CD4-positive, alpha-beta T cell treated with Interleukin-2 at 100 ng/mL for 4 hours (primary cell): ENCODE measurements around the gene DBNDD1.

Source experiments
- DNase-seq: peaks from one replicate; pipeline ENCODE4 v3.0.0-alpha.2; 2020; ENCODE audit warnings: low spot score

DBNDD1 gene

GRCh38 chr16:90035902-90036301 is 16.6 kb upstream of the DBNDD1 start:
- DNase-seq: no peak

DNA sequence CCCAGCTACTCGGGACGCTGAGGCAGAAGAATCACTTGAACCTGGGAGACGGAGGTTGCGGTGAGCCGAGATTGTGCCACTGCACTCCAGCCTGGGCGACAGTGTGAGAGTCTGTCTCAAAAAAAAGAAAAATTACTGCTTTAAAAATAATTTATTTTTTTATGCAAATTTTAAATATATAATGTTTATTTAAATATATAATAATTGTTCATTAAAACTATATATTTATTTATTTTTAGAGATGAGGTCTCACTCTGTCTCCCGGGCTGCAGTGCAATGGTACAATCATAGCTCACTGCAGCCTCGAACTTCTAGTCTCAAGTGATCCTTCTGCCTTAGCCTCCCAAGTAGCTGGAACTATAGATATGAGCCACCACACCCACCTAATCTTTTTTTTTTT is 15.2 kb upstream of the DBNDD1 start:
- DNase-seq: no peak

GRCh38 chr16:90033387-90033786 is 14.1 kb upstream of the DBNDD1 start:
- no peak for DNase-seq

GRCh38 chr16:90032674-90033331 is 13.5 kb upstream of the DBNDD1 start:
- no peak for DNase-seq

GRCh38 chr16:90031931-90032673 is 12.8 kb upstream of the DBNDD1 start:
- no peak for DNase-seq

DNA sequence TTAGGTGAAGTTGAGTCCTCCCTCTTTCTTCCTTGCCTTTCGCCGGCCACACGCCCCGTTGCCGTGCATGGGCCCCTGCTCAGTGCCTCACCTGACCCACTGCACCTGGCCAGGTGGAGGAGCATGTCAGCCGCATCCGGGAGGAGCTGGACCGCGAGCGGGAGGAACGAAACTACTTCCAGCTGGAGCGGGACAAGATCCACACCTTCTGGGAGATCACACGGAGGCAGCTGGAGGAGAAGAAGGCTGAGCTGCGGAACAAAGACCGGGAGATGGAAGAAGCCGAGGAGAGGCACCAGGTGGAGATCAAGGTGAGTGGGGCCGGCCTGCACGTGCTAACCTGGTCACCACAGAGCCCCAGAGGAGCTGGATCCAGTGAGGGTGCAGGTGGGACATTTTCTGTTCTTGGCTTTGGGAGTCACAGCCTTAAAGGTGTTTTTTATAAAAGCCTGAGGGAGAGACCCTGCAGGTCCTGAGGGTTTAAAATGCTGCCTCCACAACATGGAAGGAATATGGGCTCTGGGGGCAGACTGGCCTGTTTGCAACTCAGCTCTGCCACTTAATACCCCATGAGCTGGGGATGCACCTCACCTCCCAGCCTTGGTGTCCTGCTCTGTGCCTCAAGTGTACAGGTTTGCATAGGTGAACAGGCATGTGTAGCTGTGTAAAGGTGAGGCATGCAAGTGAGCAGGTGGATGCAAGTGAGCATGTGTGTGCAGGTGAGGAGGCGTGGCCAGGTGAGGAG is 12.1 kb upstream of the DBNDD1 start:
- no peak for DNase-seq

- DNase-seq: no peak
Observed at GRCh38 chr16:90028985-90029384, 9.7 kb upstream of the DBNDD1 start.

DNA sequence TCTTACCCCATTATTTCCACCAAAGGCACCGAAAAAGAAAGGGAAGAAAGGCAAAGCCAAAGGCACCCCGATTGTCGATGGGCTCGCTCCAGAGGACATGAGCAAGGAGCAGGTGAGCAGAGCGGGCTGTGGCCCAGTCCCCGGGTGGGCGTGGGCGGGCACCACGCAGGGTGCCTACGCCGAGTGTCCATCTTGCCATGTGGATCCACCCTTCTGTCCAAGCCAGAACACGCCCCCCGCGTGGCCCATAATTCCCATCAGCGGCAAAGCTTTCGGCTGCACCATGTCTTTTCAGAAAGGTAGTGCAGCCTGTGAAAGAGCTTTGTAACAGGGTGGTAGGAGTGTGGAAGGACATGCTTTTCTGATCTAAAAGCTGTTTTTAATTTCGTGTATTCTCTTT is 8.4 kb upstream of the DBNDD1 start:
- DNase-seq: no peak

DNA sequence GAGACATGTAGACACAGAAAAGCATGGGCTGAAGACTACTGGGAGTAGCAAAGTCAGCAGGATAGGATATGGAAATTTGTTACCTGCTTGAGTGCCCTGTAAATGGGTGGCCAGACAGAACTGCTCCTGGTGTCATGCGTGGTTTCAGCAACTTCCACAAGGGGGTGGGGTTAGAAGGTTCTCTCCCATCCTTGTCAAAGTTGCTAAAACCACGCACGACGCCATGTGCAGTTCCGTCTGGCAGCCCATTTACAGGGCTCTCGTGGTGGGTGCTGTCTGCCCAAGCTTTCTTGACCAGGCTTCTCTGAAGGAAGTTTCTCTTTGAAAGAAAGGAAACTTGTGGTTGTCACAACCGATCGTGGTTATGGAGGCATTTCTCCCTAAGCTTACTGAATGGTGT is 6.9 kb upstream of the DBNDD1 start:
- DNase-seq: peak; percentile 12

- DNase-seq: no peak
Observed at GRCh38 chr16:90023078-90023447, 3.8 kb upstream of the DBNDD1 start.

- DNase-seq: peak; percentile 82
Observed at GRCh38 chr16:90022209-90023077, 3.2 kb upstream of the DBNDD1 start.

DNA sequence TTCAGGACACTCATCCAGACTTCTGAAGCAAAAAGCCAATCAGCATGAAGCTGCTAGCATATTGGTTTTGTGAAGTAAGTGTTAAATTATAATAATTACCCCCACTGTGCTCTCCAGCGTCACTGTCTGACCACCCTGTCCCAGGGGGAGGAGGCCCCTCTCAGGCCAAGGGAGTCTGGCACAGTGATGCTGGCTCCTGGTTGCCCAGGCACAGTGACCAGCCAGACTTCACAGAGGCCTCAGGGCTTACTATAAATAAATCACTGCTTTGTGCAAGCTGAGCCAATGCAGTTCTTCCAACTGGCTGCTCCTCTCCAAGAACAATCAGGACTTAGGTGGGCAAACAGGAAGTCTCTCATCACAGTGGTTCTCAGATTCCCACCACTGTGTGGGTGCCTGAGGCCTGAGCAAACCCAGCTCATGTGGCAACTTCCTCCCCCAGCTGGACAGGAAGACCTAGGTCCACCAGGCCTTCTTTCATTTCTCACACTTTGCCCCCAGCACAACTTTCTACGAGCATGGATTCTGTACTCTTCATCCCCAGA is 1.7 kb upstream of the DBNDD1 start:
- DNase-seq: no peak

GRCh38 chr16:90020260-90020837 is 1.1 kb upstream of the DBNDD1 start:
- DNase-seq: no peak

- DNase-seq: peak; percentile 44
Observed at GRCh38 chr16:90019543-90020259, 445 bp upstream of the DBNDD1 start.

DNA sequence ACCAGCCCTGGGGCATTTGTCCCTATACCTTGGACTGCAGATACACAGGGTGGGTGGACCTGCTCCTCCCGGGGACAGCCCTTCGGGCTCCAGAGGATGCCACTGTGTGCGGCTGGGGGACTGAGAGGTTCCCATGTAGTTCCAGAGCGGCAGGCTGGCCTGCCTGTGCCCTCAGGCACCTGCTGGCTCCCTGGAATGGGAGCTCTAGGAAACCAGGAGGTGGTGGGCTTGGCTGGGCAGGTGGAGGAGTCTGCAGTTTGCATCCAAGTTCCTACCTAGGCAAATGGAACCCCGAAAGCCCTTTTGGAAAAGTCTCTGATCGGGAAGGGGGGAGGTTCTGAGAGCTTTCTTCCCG is 982 bp downstream of the DBNDD1 start:
- no peak for DNase-seq

- DNase-seq: no peak
Observed at GRCh38 chr16:90016339-90016950, 2.8 kb downstream of the DBNDD1 start.

DNA sequence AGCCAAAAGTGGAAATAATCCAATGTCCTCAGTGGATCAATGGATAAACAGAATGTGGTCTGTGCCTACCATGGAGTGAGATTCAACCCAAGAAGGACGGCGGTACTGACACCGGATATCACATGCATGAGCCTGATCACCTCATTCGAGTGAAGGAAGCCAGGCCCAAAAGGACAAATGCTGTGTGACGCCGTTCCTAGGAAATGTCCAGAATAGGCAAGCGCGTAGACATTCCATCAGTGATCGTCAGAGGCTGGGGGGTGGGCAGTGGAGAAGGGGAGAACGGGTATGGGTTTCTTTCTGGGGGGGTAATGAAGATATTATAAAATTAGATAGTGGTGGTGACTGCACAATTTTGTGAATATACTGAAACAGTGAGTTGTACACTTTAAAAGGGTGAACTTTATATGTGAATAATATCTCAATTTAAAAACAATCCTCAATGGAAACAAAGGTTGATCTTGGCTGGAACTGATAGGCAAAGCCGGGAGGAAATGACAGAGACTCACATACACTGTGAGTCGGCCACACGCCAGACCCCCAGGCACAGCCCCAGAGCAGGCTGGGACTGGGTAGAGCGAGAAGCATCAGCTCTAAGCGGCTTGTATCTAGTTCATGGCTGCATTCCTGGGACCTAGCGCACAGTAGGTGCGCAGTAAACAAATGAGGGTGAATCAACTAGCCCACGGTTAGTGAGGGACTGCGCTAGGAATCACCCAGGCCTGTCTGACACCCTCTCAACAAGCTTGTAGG is 3.5 kb downstream of the DBNDD1 start:
- DNase-seq: no peak

GRCh38 chr16:90012991-90013745 is 6.1 kb downstream of the DBNDD1 start:
- no peak for DNase-seq

DNA sequence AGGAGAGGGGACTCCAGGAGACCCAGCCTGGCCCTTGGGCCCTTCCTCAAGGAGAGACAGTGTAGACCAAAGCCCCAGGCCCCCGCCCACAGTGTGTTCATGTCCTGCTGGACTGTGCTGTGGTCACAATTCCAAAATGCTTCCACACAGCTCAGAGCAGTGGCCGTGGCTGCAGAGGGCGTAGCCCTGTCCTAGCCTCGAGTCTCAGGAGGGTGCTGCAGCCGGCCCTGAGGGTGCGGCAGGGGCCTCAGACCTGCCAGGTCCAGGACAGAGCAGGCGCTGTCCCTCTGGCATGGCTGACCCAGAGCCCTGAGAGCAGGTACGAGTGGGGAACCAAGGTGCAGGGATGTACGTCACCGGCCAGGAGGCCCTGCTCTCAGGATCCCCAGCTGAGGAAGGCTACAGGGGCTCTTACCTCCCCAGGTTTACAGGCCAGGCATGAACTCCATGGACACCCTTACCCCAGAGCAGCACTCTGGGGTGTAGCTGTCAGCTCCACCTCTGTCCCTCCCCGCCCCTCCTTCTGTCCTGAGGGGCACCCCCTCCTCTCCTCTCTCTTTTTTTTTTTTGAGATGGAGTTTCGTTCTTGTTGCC is 7.3 kb downstream of the DBNDD1 start:
- DNase-seq: no peak
